ENCODE measurements around the gene HINT3. TPM values are rescaled to one million over a fixed set of nuclear protein-coding genes. Genes with fewer than 3 reads are reported as not detected.

Gene HINT3
- polyA plus RNA-seq, 1 donor from 2014 or later, result 72.2 TPM

- H3K27ac ChIP-seq (ENCODE audit: low read length), result no peak overlapping the region
- H3K4me3 ChIP-seq (ENCODE audit: low read length), result no peak overlapping the region
- peaks cover 7% of the 10 kb centered on the region for H3K79me2 ChIP-seq (replicated peaks; ENCODE audit: insufficient read depth, low read length)
- TF ChIP-seq MXI1 (conservative IDR thresholded peaks at IDR 0.05; ENCODE audit: poor library complexity, severe bottlenecking) (no peak), REST (IDR thresholded peaks at IDR 0.05; ENCODE audit: borderline replicate concordance) (no peak), SMC3 (conservative IDR thresholded peaks at IDR 0.05; ENCODE audit: poor library complexity) (no peak), POLR2AphosphoS5 (IDR thresholded peaks at IDR 0.05) (no peak), TAF1 (IDR thresholded peaks at IDR 0.05; ENCODE audit: low read depth) (no peak), RAD21 (conservative IDR thresholded peaks at IDR 0.05) (no peak), EZH2 (IDR thresholded peaks at IDR 0.05; ENCODE audit: borderline replicate concordance, insufficient read depth, low read length, poor library complexity, severe bottlenecking) (no peak), EP300 (conservative IDR thresholded peaks at IDR 0.05; ENCODE audit: poor library complexity, severe bottlenecking) (no peak)
- no peak overlapping the region for H2AFZ ChIP-seq (ENCODE audit: low read depth, low read length)
- H3K9me3 ChIP-seq (ENCODE audit: low read length), result no peaks in the 10 kb centered on the region
- H3K4me2 ChIP-seq (ENCODE audit: low read length), result no peak overlapping the region
- H3K9ac ChIP-seq (ENCODE audit: low read length), result no peak overlapping the region
- H3F3A ChIP-seq (ENCODE audit: insufficient read depth, low read length, poor library complexity, severe bottlenecking), result no peaks in the 10 kb centered on the region
- H3K36me3 ChIP-seq (ENCODE audit: insufficient read depth, low read length), result no peaks in the 10 kb centered on the region
- no peaks in the 10 kb centered on the region for H3K9me2 ChIP-seq (ENCODE audit: insufficient read depth, low read length)
- no peaks in the 10 kb centered on the region for H4K20me1 ChIP-seq (ENCODE audit: insufficient read depth)
- no peaks in the 10 kb centered on the region for H3K27me3 ChIP-seq (ENCODE audit: insufficient read depth, low read depth, low read length)
These were observed 3.6 kb upstream of the HINT3 start for GRCh38 chr6:125952764-125953501.

- Histone ChIP-seq H3K36me3 (ENCODE audit: insufficient read depth, low read length) (no peaks in the 10 kb centered on the region), H3K9me2 (ENCODE audit: insufficient read depth, low read length) (no peaks in the 10 kb centered on the region), H3K27ac (ENCODE audit: low read length) (no peak overlapping the region), H3F3A (ENCODE audit: insufficient read depth, low read length, poor library complexity, severe bottlenecking) (no peaks in the 10 kb centered on the region), H3K79me2 (replicated peaks; ENCODE audit: insufficient read depth, low read length) (peaks cover 12% of the 10 kb centered on the region), H3K4me2 (ENCODE audit: low read length) (no peak overlapping the region), H3K9ac (ENCODE audit: low read length) (no peak overlapping the region), H3K4me3 (ENCODE audit: low read length) (no peak overlapping the region), H3K9me3 (ENCODE audit: low read length) (no peaks in the 10 kb centered on the region), H4K20me1 (ENCODE audit: insufficient read depth) (no peaks in the 10 kb centered on the region), H2AFZ (ENCODE audit: low read depth, low read length) (no peak overlapping the region), H3K27me3 (ENCODE audit: insufficient read depth, low read depth, low read length) (no peaks in the 10 kb centered on the region)
- TF ChIP-seq EZH2 (IDR thresholded peaks at IDR 0.05; ENCODE audit: borderline replicate concordance, insufficient read depth, low read length, poor library complexity, severe bottlenecking) (no peak), REST (IDR thresholded peaks at IDR 0.05; ENCODE audit: borderline replicate concordance) (no peak), SMC3 (conservative IDR thresholded peaks at IDR 0.05; ENCODE audit: poor library complexity) (peak; percentile 54), TAF1 (IDR thresholded peaks at IDR 0.05; ENCODE audit: low read depth) (no peak), EP300 (conservative IDR thresholded peaks at IDR 0.05; ENCODE audit: poor library complexity, severe bottlenecking) (no peak), RAD21 (conservative IDR thresholded peaks at IDR 0.05) (peak; percentile 60), CTCF (IDR thresholded peaks at IDR 0.05; ENCODE audit: poor library complexity, severe bottlenecking) (peak; percentile 46), MXI1 (conservative IDR thresholded peaks at IDR 0.05; ENCODE audit: poor library complexity, severe bottlenecking) (no peak), POLR2AphosphoS5 (IDR thresholded peaks at IDR 0.05) (no peak)
These were observed 3.1 kb upstream of the HINT3 start for GRCh38 chr6:125953502-125953875.

All from neural cell (in vitro differentiated cells).